HG03469 (cell line): Measurements from ENCODE around the gene HOXD9.

ENCODE experiments used
- ATAC-seq: cut with Tn5 transposase; IDR thresholded peaks from one replicate; pipeline ENCODE4 v1.9.1; 2021; ENCODE audit warnings: mild to moderate bottlenecking, moderate library complexity, moderate number of reproducible peaks; ENCODE audit not compliant: unreplicated experiment

HOXD9 gene

DNA sequence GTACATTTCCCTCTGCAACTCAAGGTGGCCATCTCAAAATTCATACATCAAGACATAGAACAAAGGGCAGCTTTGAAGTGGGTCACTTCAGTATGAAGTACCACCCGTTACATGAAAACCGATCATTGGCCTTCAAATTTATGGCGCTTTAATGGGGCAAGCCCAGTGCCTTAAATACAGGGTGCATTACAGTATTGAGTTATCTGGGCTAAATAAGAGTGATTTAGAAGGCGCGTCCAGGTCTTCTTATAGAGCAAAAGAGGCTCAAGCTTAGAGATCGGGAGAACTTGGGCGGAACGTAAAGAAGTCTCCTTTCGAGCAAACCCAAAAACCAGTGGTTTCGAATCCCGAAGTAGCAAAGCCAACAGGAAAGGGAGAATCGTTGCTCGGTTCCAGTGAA, 41.7 kb downstream of the HOXD9 start:
- no peak for ATAC-seq

DNA sequence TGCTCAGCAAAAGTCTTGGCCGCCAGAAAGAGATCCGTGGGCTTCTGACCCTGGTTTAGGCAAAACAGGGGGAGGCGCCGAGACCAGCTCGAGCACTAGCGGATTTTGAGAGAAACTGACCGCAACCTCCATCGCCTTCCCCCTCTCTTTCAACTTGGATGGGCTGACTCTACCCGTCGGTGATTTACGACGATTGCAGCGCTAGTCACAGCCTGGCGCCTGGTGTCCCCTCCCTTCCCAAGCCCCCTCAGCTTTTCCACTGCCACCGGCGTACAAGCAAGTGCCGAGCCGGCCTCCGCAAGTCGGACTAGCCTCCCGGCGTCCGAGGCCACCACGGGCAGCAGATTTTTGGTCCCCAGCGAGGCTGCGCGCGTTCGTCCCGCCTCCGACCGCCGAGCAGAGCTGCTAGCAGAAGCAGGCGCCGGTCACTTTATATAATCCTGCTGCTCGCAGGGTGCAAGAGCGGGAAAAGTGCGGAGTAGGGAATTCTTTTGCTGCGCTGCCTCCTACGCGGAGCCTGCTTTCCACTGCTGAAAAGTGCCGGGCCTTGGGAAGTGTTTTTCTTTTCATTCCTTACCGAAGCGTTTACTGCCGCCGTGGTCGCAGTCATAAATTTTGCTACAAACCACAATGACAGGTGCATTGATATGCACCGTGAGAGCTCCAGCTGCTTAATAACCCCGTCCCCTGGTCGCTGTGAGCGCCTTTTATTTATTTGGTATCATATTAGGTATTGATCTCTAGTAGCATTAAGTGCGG, 42.3 kb downstream of the HOXD9 start:
- ATAC-seq, result no peak

DNA sequence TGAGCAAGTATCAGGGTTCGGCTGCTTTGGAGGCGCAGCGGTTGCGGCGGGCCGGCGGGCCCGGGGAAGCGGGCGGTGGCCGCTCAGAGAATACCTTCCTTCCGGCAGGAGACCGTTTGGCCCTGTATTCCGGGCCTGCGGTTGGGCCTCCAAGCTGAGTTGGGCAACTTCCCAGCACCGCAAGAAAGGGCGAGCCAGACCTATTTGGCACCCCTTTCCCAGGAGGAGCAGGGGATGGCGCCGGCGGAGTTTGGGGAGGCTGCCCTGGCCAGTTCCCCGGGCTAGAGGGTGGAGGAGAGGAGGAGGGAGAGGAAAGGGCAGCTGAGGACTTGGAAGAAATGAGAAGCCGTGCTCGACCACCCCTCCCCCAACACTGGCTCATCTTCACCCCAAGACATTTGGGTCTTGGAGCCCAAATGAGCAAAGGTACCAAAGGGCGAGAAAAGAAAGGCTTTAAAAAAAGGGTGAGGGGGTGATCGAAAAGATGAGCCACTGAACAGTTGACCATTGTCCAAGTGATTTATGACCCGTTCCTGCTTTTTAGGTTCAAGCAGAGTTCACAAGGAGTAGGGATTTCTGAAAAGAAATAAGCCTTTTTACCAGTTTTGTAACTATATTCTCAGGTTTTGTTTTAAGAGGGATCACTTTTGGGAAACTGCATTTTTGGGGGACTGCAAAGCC, 43.0 kb downstream of the HOXD9 start:
- no peak for ATAC-seq

DNA sequence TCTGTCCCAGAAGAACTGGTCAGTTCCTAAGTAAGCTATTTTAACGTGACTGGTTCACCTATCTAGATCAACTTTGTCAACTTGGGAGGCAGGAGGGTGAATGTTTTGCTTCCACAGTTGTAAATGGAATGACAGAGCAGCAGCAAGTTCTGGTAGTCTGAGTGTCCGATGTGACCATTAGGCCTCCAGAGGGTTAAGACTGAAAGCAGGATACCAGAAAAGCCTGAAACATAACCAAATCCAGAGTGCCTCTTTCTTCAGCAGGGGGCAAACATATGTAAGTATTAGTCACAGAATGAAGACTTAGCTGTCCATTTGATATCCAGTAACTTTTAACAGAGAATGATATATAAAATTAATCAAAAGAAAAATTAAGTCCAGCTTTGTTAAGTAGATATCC, 43.8 kb downstream of the HOXD9 start:
- ATAC-seq, result no peak

DNA sequence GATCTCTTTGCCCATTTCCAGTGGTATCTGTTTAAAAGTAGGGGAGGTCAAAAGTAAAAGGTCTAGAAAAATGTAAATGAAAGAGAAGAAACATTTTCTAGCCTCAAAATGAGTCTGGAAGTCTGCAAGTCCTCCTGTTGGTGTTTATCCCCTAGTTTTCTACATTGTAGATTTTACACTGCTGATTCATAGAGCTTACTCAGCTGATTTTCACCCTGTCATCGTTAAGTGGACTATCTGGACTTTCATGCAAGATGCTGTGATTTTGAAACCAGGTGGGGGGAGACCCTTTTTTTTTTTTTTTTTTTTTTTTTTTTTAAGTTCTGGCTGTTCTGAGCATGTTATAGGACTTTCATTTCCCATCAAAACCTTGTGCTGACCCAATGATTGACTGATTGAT, 44.9 kb downstream of the HOXD9 start:
- ATAC-seq, result no peak

DNA sequence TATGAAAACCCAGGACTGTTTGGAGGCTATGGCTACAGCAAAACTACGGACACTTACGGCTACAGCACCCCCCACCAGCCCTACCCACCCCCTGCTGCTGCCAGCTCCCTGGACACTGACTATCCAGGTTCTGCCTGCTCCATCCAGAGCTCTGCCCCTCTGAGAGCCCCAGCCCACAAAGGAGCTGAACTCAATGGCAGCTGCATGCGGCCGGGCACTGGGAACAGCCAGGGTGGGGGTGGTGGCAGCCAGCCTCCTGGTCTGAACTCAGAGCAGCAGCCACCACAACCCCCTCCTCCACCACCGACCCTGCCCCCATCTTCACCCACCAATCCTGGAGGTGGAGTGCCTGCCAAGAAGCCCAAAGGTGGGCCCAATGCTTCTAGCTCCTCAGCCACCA, 46.7 kb downstream of the HOXD9 start:
- ATAC-seq, result no peak

DNA sequence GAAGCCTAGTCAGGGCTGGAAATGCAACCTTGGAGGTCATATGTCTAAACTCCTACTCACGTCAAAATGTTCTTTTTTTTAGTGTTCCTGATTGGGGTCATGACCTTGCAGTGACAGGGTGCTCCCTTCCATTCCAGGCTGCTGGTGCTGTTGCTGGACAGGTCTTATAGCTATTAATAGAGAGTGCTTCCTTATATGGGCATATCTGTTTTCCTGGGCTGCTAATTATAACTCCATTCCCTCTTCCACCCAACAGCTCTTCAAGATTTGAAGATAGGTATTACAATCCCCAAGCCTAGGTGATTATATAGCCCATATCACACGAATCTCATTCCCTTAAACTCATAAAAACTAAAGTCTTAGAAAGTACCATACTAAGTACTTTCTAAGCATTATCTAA, 47.2 kb downstream of the HOXD9 start:
- no peak for ATAC-seq

DNA sequence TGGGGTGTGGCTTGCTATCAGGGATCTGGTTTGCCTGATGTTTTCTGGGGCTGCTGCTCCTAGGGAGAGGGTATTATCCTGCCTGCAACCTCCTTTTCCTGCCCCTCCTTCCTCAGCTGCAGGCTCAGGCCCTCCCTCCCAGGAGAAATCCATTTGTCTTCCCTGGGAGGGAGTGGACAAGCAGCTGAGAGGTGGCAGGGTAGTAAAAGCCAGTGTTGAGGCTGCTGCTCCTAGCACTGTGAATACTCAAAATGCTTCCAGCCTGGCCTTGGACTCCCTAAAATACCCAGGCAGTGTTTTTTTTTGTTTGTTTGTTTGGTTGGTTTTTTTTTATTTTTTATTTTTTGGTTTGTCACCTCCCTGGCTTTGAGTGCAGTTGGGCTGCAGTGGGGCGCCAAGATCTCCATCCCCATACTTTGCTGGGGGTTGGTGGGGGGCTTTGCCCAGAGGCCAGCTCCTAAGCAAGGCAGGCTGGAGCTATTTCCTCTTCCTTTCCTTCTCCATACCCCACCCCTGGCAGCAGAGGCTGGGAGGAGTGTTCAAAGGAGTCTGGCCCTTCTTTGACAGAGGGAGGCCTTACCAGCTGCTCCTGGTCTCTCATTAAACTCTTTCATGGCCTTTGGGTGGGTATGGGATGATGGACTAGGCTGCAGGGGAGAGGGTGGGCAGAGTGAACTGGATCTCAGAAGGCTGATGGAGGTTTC, 48.2 kb downstream of the HOXD9 start:
- no peak for ATAC-seq

DNA sequence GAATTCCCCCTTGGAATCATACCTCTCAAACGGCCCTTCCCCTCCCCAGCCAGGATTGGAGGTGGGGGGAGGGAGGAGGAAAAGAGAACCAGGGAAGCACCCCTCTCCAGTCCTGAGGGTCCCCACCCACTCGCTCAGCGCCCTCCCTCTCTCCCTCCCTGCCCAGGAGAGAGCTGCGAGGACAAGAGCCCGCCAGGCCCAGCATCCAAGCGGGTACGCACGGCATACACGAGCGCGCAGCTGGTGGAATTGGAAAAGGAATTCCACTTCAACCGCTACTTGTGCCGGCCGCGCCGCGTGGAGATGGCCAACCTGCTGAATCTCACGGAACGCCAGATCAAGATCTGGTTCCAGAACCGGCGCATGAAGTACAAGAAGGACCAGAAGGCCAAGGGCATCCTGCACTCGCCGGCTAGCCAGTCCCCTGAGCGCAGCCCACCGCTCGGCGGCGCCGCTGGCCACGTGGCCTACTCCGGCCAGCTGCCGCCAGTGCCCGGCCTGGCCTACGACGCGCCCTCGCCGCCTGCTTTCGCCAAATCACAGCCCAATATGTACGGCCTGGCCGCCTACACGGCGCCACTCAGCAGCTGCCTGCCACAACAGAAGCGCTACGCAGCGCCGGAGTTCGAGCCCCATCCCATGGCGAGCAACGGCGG, 49.0 kb downstream of the HOXD9 start:
- no peak for ATAC-seq

DNA sequence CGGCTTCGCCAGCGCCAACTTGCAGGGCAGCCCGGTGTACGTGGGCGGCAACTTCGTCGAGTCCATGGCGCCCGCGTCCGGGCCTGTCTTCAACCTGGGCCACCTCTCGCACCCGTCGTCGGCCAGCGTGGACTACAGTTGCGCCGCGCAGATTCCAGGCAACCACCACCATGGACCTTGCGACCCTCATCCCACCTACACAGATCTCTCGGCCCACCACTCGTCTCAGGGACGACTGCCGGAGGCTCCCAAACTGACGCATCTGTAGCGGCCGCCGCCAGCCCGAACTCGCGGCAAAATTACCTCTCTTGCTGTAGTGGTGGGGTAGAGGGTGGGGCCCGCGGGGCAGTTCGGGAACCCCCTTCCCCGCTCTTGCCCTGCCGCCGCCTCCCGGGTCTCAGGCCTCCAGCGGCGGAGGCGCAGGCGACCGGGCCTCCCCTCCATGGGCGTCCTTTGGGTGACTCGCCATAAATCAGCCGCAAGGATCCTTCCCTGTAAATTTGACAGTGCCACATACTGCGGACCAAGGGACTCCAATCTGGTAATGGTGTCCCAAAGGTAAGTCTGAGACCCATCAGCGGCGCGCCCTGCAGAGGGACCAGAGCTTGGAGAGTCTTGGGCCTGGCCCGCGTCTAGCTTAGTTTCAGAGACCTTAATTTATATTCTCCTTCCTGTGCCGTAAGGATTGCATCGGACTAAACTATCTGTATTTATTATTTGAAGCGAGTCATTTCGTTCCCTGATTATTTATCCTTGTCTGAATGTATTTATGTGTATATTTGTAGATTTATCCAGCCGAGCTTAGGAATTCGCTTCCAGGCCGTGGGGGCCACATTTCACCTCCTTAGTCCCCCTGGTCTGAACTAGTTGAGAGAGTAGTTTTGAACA, 49.7 kb downstream of the HOXD9 start:
- no peak for ATAC-seq

DNA sequence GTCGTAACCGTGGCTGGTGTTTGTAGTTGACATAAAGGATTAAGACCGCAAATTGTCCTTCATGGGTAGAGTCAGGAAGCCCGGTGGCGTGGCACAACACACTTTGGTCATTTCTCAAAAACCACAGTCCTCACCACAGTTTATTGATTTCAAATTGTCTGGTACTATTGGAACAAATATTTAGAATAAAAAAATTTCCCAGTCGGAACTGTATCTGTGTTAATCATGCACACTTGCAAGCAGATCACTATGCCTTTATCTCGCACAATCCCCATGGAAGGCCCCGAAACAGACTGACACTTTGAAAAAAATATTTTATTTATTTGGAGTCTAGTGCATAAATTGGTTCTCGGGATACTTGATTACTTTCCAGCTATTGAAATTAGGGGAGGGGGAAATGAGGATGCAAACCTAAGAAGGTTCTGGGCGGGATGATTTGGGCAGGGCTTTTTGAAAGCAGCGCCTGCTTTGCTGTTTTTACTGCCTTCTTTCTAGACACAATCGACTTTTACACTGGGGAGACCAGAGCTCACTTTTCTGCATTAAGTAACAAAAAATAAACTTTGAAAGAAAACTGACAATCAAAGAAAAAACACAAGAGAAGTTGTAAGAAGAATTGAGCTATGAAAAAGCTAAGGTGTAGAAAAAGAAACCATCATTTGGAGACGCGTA, 50.5 kb downstream of the HOXD9 start:
- no peak for ATAC-seq

DNA sequence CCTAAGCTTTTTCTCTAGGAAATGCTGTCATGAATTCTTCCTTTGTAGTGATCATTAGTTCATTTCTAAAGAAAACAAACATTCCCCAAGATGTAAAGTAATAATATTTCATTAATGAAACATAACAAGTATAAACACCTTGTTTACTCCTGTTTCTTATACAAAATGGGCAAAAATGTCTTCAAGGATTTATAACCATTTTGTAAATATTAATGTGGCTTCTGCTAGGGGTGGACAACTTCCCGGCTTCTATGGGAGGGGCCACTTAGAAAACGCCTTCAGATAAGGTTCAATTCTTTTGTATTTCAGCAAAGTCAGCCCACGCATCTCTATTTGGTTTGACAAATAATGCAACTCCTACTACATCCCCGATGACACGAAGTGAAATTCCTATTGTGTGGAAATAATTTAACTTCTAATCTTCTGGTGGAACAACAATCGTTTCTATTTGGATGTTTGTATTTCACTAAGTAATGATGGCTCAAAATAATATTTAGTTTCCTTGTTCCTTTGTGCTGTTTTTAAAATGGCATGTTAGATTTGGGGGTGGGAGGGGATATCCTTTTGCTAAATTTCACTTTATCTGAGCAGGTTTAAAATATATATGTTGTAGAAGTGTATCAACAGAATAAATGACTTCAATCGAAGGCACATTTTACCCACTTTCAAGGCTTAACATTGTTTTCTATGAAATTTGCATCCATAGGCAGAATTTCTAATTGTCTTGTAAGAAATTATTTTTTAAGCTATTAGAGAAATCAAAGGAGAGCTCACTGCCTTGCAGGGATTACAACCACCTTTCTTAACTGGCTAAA, 51.3 kb downstream of the HOXD9 start:
- ATAC-seq, result no peak

DNA sequence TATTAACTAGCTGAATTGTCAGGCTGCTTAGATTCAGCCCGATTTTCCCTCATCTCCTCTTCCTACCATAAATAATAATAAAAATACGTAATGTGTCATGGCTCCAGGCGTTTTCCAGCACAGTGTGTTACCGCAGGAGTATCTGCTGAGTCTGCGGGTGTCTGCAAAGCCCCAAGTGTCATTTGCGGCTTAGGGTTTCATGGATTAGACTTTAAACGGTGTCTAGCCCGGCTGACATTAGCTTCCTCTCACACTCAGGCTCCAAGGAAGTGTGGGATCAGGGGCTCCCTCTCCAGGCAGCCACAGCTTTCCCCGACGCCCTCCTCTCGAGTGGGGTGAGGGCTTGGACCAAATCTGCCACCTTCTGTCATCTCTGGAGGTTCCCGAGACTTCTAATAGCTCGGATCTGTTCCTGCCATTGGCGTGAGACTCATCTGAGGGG, 51.9 kb downstream of the HOXD9 start:
- ATAC-seq, result no peak
